ENCODE data around the gene GABRG3. TPM values are rescaled to one million over a fixed set of nuclear protein-coding genes. Genes with fewer than 3 reads are reported as not detected.

Gene GABRG3
- total RNA-seq, 2 experiments from 2014 or later: not detected

DNA sequence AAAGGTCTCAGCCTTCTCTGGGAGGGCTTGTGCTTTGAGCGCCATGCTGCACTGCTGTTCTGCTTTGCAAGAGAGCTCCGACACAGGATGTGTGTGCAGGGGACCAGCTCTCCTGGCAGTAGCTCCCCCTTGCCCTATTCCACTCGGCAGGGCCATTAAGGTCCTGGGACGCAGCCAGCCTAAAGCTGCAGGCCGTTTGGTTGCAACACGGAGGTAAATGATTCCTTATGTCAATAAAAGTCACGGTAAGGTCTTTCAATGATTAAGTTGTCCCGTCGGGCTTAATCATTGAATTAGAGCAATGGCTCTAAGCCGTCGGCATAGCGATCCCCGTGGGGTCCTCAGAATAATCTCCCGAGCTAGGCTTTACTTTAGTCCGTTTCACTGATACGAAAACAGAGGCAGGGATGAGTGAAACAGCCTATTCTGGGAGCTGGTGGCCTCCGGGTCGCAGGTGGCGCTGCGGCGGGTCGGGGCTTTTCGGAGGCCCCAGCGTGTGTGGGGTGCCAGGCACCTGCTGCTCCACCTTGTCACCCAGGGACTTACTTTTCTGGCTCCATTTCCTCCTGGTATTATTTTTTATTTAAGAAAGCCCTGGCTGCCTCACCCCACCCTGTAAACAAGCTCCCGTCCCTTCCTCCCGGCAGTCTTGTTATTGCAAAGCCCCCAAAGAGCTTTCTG lies 603.0 kb downstream of the GABRG3 start:
- DNase-seq (no peak), ATAC-seq (ENCODE audit: poor library complexity) (no peak)
- Histone ChIP-seq H3K4me1 (ENCODE audit: insufficient read depth, low read length) (no peaks in the 10 kb centered on the region), H3K27me3 (ENCODE audit: control insufficient read depth in 1 of 2, insufficient read depth in 2 of 2, low read length in 2 of 2) (no peaks in the 10 kb centered on the region), H3K36me3 (ENCODE audit: insufficient read depth, low read length) (no peaks in the 10 kb centered on the region), H3K9me3 (ENCODE audit: control insufficient read depth in 1 of 2, insufficient read depth in 1 of 2, low read length in 2 of 2) (peaks cover 4 to 18% of the 10 kb centered on the region in 2 experiments), H3K4me3 (ENCODE audit: low read length) (no peak overlapping the region), H3K27ac (ENCODE audit: low read depth in 1 of 2, low read length in 2 of 2) (no peak overlapping the region)
- ChIA-PET CTCF (no interaction called here), POLR2A (no interaction called here)
- Mint-ChIP-seq H3K9me3 (peaks cover 11% of the 10 kb centered on the region), H3K4me1 (ENCODE audit: low read depth) (no peaks in the 10 kb centered on the region), H3K27me3 (no peaks in the 10 kb centered on the region), H3K4me3 (no peak overlapping the region), H3K36me3 (ENCODE audit: low read depth) (no peaks in the 10 kb centered on the region), H3K27ac (no peak overlapping the region)
- intact Hi-C loops (cut with DNase I, micrococcal nuclease): no loop called here
- TF ChIP-seq, protein P1, sequence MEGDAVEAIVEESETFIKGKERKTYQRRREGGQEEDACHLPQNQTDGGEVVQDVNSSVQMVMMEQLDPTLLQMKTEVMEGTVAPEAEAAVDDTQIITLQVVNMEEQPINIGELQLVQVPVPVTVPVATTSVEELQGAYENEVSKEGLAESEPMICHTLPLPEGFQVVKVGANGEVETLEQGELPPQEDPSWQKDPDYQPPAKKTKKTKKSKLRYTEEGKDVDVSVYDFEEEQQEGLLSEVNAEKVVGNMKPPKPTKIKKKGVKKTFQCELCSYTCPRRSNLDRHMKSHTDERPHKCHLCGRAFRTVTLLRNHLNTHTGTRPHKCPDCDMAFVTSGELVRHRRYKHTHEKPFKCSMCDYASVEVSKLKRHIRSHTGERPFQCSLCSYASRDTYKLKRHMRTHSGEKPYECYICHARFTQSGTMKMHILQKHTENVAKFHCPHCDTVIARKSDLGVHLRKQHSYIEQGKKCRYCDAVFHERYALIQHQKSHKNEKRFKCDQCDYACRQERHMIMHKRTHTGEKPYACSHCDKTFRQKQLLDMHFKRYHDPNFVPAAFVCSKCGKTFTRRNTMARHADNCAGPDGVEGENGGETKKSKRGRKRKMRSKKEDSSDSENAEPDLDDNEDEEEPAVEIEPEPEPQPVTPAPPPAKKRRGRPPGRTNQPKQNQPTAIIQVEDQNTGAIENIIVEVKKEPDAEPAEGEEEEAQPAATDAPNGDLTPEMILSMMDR (IDR thresholded peaks at IDR 0.05): no peak

DNA sequence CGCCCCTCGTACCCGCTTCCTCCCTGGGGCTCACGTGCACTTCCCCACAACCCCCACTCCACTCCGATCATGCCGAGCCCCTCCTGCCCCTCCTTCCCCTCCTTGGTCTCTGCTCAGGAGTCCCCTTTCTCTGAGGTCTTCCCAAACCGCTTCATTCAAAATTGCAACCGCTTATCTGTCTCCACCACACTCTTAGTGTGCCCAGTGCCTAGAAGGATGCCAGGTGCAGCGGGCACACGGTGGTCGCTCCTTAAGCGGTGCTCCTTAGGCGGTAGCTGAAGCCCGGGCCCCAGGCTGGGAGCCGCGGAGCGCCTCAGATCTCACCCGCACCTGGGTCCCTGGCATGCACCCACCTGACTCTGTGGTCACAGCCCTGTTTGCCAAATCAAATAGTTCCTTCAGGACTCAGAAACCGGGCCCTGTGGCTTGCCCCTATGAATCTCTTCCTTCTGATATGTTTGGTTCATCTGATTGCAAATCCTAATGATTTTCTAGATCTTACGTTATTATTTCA lies 603.6 kb downstream of the GABRG3 start:
- TF ChIP-seq, protein P1 (IDR thresholded peaks at IDR 0.05): no peak
- no peaks in the 10 kb centered on the region for H3K4me1 Mint-ChIP-seq (ENCODE audit: low read depth)
- no peak overlapping the region for H3K27ac Mint-ChIP-seq
- H3K36me3 Mint-ChIP-seq (ENCODE audit: low read depth): no peaks in the 10 kb centered on the region
- POLR2A ChIA-PET: no interaction called here
- H3K36me3 ChIP-seq (ENCODE audit: insufficient read depth, low read length): no peaks in the 10 kb centered on the region
- no peak overlapping the region for H3K4me3 ChIP-seq (ENCODE audit: low read length)
- H3K27me3 Mint-ChIP-seq: no peaks in the 10 kb centered on the region
- peaks cover 4 to 18% of the 10 kb centered on the region in 2 experiments for H3K9me3 ChIP-seq (ENCODE audit: control insufficient read depth in 1 of 2, insufficient read depth in 1 of 2, low read length in 2 of 2)
- ATAC-seq (ENCODE audit: poor library complexity) (no peak), DNase-seq (no peak)
- intact Hi-C loops (cut with DNase I, micrococcal nuclease): no loop called here
- CTCF ChIA-PET: no interaction called here
- H3K4me1 ChIP-seq (ENCODE audit: insufficient read depth, low read length): no peaks in the 10 kb centered on the region
- H3K9me3 Mint-ChIP-seq: peaks cover 11% of the 10 kb centered on the region
- H3K4me3 Mint-ChIP-seq: no peak overlapping the region
- no peaks in the 10 kb centered on the region for H3K27me3 ChIP-seq (ENCODE audit: control insufficient read depth in 1 of 2, insufficient read depth in 2 of 2, low read length in 2 of 2)
- H3K27ac ChIP-seq (ENCODE audit: low read depth in 1 of 2, low read length in 2 of 2): no peak overlapping the region

DNA sequence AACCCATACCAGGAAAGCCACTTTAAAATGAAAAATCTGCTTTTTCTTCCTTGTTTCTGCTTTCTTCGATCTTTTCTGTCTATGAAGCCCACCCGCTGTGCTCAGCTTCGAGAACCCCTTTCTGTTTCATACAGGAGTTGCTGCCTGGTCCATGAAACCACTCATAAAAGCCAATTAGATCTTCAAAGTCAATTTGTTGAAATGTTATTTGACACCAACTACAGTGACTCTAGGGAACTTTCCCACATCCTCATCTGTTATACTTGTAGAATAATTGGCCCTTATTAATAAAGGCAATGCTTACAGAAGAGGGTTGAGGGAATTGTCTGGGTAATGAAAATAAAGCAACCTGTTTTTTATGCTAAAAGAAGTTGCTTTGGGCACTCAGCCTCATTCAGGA lies 604.5 kb downstream of the GABRG3 start:
- intact Hi-C loops (cut with DNase I, micrococcal nuclease): no loop called here
- Histone ChIP-seq H3K27ac (ENCODE audit: low read depth in 1 of 2, low read length in 2 of 2) (no peak overlapping the region), H3K27me3 (ENCODE audit: control insufficient read depth in 1 of 2, insufficient read depth in 2 of 2, low read length in 2 of 2) (no peaks in the 10 kb centered on the region), H3K36me3 (ENCODE audit: insufficient read depth, low read length) (no peaks in the 10 kb centered on the region), H3K4me3 (ENCODE audit: low read length) (no peak overlapping the region), H3K4me1 (ENCODE audit: insufficient read depth, low read length) (no peaks in the 10 kb centered on the region), H3K9me3 (ENCODE audit: control insufficient read depth in 1 of 2, insufficient read depth in 1 of 2, low read length in 2 of 2) (peaks cover 4 to 21% of the 10 kb centered on the region in 2 experiments)
- CTCF ChIA-PET: no interaction called here
- ATAC-seq (ENCODE audit: poor library complexity) (no peak), DNase-seq (no peak)
- POLR2A ChIA-PET: no interaction called here
- Mint-ChIP-seq H3K27ac (no peak overlapping the region), H3K27me3 (no peaks in the 10 kb centered on the region), H3K4me1 (ENCODE audit: low read depth) (no peaks in the 10 kb centered on the region), H3K36me3 (ENCODE audit: low read depth) (no peaks in the 10 kb centered on the region), H3K4me3 (no peak overlapping the region), H3K9me3 (peaks cover 11% of the 10 kb centered on the region)
- TF ChIP-seq, protein P1 (IDR thresholded peaks at IDR 0.05): no peak

All from CD4-positive, alpha-beta T cell (primary cell).